ENCODE data around the gene ANTXR2.

GRCh38 chr4:80116516-80116915, 43.5 kb upstream of the ANTXR2 start:
- TF ChIP-seq, protein P1, sequence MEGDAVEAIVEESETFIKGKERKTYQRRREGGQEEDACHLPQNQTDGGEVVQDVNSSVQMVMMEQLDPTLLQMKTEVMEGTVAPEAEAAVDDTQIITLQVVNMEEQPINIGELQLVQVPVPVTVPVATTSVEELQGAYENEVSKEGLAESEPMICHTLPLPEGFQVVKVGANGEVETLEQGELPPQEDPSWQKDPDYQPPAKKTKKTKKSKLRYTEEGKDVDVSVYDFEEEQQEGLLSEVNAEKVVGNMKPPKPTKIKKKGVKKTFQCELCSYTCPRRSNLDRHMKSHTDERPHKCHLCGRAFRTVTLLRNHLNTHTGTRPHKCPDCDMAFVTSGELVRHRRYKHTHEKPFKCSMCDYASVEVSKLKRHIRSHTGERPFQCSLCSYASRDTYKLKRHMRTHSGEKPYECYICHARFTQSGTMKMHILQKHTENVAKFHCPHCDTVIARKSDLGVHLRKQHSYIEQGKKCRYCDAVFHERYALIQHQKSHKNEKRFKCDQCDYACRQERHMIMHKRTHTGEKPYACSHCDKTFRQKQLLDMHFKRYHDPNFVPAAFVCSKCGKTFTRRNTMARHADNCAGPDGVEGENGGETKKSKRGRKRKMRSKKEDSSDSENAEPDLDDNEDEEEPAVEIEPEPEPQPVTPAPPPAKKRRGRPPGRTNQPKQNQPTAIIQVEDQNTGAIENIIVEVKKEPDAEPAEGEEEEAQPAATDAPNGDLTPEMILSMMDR (IDR thresholded peaks at IDR 0.05), result no peak
- no peak for TF ChIP-seq POLR2A (IDR thresholded peaks at IDR 0.05)

Measured in heart left ventricle (tissue), 13 donors.